ENCODE data around the gene ROR2. TPM values are rescaled to one million over a fixed set of nuclear protein-coding genes. Genes with fewer than 3 reads are reported as not detected.

Gene ROR2
- total and polyA plus RNA-seq, 2 experiments from 2014 or later: 7.1 to 12.9 TPM

DNA sequence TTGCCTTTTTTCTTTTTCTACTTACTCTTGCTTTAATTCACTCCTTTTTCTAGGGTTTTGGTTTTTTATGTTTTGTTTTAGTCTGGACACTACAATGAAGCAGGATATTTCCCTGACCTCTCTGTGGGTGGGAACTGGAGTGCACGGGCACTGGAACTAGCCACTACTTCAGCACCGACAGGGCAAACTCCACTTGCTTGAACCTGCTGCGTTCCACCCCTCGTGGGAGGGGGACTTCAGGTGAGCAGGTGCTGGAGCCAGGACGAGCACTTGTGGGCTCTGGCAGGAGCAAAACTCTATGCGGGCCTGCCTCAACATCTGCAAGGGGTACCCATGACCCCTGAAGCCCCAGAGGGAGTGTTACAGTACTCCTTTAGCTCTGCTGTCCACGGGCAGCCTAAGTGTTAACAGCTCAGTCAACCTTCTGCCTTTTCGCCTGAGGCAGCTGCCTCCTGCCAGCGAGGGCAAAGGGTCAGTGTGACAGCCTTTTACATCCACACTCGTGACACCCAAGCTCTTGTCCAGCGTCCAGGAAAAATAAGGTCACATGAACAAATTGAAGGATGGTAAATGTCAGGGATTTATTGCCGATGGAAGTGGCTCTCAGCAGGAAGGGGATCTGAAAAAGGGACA lies 382.3 kb downstream of the ROR2 start:
- no peaks in the 10 kb centered on the region for H3K79me2 ChIP-seq (ENCODE audit: insufficient read depth)
- H3K4me2 ChIP-seq (ENCODE audit: unreplicated experiment): no peak overlapping the region
- H3K27ac ChIP-seq: no peak overlapping the region
- no peaks in the 10 kb centered on the region for H3K9me3 ChIP-seq (ENCODE audit: low read depth)
- no peaks in the 10 kb centered on the region for H3K36me3 ChIP-seq (ENCODE audit: low read depth)
- no peak overlapping the region for H2AFZ ChIP-seq
- in situ Hi-C loops (cut with MboI): no loop called here
- no peak for TF ChIP-seq EZH2 (IDR thresholded peaks at IDR 0.05; ENCODE audit: insufficient read depth, poor library complexity, severe bottlenecking)
- no peak for TF ChIP-seq EZH2phosphoT487 (IDR thresholded peaks at IDR 0.05; ENCODE audit: insufficient read depth, low read depth)
- WGBS, 2 experiments (ENCODE audit: low coverage in 1 of 2, low lambda C conversion rate in 2 of 2, missing lambda C conversion rate in 2 of 2): 57 to 64% methylated on average over 12 of the region's 12 CpGs
- H3K4me1 ChIP-seq (ENCODE audit: insufficient read depth): no peaks in the 10 kb centered on the region
- H3K4me3 ChIP-seq: no peak overlapping the region
- H3K9me2 ChIP-seq (ENCODE audit: insufficient read depth): no peaks in the 10 kb centered on the region
- DNase-seq: no peak
- peaks cover 19% of the 10 kb centered on the region for H3K27me3 ChIP-seq (replicated peaks; ENCODE audit: insufficient read depth)
- no peak overlapping the region for H3K9ac ChIP-seq
- no peaks in the 10 kb centered on the region for H4K20me1 ChIP-seq (ENCODE audit: insufficient read depth)
- no peaks in the 10 kb centered on the region for H3F3A ChIP-seq (ENCODE audit: insufficient read depth)

DNA sequence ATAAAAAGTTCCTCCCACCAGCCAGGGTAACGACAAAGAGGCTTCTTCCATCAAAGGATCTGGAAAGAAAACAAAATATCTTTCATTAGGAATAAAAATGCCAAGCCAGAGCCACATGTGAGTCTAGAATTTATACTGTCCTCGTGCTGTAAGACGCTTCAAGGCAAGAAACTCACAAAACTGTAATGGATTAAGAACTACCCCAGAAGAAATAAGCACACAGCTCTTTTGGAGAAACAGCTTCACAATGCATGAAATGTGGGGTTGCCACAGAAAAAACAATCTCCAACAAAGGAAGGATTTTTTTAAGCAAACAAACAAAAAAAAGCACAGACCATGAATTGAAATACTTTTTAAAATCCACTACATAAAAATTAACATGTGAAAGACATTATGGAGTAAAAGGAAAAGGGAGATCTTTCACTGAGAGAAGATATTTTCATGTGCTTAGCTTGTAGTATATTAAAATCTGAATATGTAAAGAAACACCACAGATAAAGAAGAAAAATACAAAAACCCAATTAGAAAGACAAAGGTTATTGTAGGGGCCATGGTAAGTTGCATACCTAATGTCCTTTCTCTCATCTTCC lies 385.9 kb downstream of the ROR2 start:
- DNase-seq: no peak
- H3K4me3 ChIP-seq: no peak overlapping the region
- no peak overlapping the region for H3K9ac ChIP-seq
- no peaks in the 10 kb centered on the region for H3K27me3 ChIP-seq (replicated peaks; ENCODE audit: insufficient read depth)
- no peak overlapping the region for H3K27ac ChIP-seq
- in situ Hi-C loops (cut with MboI): no loop called here
- H3K79me2 ChIP-seq (ENCODE audit: insufficient read depth): no peaks in the 10 kb centered on the region
- H3K36me3 ChIP-seq (ENCODE audit: low read depth): no peaks in the 10 kb centered on the region
- H2AFZ ChIP-seq: no peak overlapping the region
- no peaks in the 10 kb centered on the region for H4K20me1 ChIP-seq (ENCODE audit: insufficient read depth)
- peaks cover 11% of the 10 kb centered on the region for H3K4me1 ChIP-seq (ENCODE audit: insufficient read depth)
- 13 to 17% methylated on average over 3 of the region's 3 CpGs for WGBS, 2 experiments (ENCODE audit: low coverage in 1 of 2, low lambda C conversion rate in 2 of 2, missing lambda C conversion rate in 2 of 2)
- H3F3A ChIP-seq (ENCODE audit: insufficient read depth): peaks cover 5% of the 10 kb centered on the region; the same call in 1 of the 2 replicates
- no peak for TF ChIP-seq EZH2 (IDR thresholded peaks at IDR 0.05; ENCODE audit: insufficient read depth, poor library complexity, severe bottlenecking)
- TF ChIP-seq EZH2phosphoT487 (IDR thresholded peaks at IDR 0.05; ENCODE audit: insufficient read depth, low read depth): no peak
- no peaks in the 10 kb centered on the region for H3K9me3 ChIP-seq (ENCODE audit: low read depth)
- H3K9me2 ChIP-seq (ENCODE audit: insufficient read depth): no peaks in the 10 kb centered on the region
- no peak overlapping the region for H3K4me2 ChIP-seq (ENCODE audit: unreplicated experiment)

DNA sequence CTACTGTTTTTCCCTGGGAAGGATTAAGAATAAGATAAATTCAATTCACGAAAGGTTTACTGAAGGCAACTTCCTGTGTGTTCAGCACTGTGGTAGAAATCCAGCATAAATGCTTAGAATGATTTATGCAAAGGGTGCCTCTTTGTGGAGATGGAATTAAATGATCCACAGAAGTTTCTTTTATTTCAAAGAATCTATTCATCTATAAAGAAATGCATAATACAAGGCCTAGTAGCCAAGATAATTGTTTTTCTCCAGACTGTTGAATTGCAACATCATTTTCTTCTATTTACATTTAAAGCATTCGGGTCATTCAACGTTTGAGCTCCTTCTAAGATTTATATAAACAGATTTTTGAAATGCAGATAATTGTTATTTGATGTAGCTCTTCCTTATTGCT lies 387.6 kb downstream of the ROR2 start:
- Histone ChIP-seq H3K9ac (no peak overlapping the region), H3K36me3 (ENCODE audit: low read depth) (no peaks in the 10 kb centered on the region), H3K27ac (no peak overlapping the region), H3K27me3 (replicated peaks; ENCODE audit: insufficient read depth) (no peaks in the 10 kb centered on the region), H3K4me1 (ENCODE audit: insufficient read depth) (peaks cover 19% of the 10 kb centered on the region), H3K9me3 (ENCODE audit: low read depth) (no peaks in the 10 kb centered on the region), H3K4me3 (no peak overlapping the region), H3K79me2 (ENCODE audit: insufficient read depth) (no peaks in the 10 kb centered on the region), H3K9me2 (ENCODE audit: insufficient read depth) (no peaks in the 10 kb centered on the region), H2AFZ (no peak overlapping the region), H4K20me1 (ENCODE audit: insufficient read depth) (no peaks in the 10 kb centered on the region), H3F3A (ENCODE audit: insufficient read depth) (peaks cover 14% of the 10 kb centered on the region; the same call in 1 of the 2 replicates), H3K4me2 (ENCODE audit: unreplicated experiment) (no peak overlapping the region)
- TF ChIP-seq EZH2 (IDR thresholded peaks at IDR 0.05; ENCODE audit: insufficient read depth, poor library complexity, severe bottlenecking): no peak
- TF ChIP-seq EZH2phosphoT487 (IDR thresholded peaks at IDR 0.05; ENCODE audit: insufficient read depth, low read depth): no peak
- WGBS, 2 experiments (ENCODE audit: low coverage in 1 of 2, low lambda C conversion rate in 2 of 2, missing lambda C conversion rate in 2 of 2): 82 to 84% methylated on average over 3 of the region's 3 CpGs
- no peak for DNase-seq
- in situ Hi-C loops (cut with MboI): no loop called here

DNA sequence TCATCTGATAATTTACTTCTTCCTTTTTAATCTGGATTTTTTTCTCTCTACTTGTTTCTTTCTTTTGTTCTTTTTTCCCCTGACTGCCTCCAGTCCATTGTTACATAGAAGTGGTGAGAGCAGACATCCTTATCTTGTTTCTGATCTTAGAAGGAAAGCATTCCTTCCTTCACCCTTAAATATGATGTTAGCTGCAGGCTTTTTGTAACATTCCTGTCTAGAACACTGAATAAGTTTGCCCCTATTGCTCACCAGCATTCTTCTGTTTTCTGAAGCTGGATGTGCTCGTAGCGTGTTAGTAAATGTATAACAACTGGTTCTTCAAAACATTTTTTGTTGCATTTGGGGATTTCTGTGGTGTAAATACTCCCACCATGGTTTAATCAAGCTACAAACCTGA lies 389.7 kb downstream of the ROR2 start:
- no peaks in the 10 kb centered on the region for H3K79me2 ChIP-seq (ENCODE audit: insufficient read depth)
- H3K27ac ChIP-seq: no peak overlapping the region
- no peaks in the 10 kb centered on the region for H3K9me3 ChIP-seq (ENCODE audit: low read depth)
- H3F3A ChIP-seq (ENCODE audit: insufficient read depth): peaks cover 16% of the 10 kb centered on the region
- in situ Hi-C loops (cut with MboI): no loop called here
- no peaks in the 10 kb centered on the region for H3K27me3 ChIP-seq (replicated peaks; ENCODE audit: insufficient read depth)
- TF ChIP-seq EZH2 (IDR thresholded peaks at IDR 0.05; ENCODE audit: insufficient read depth, poor library complexity, severe bottlenecking) (no peak), EZH2phosphoT487 (IDR thresholded peaks at IDR 0.05; ENCODE audit: insufficient read depth, low read depth) (no peak)
- no peaks in the 10 kb centered on the region for H3K36me3 ChIP-seq (ENCODE audit: low read depth)
- H3K9ac ChIP-seq: no peak overlapping the region
- WGBS, 2 experiments (ENCODE audit: low coverage in 1 of 2, low lambda C conversion rate in 2 of 2, missing lambda C conversion rate in 2 of 2): 58 to 70% methylated on average over 2 of the region's 2 CpGs
- H3K4me1 ChIP-seq (ENCODE audit: insufficient read depth): peaks cover 19% of the 10 kb centered on the region
- peak overlapping the region; percentile 8 for H3K4me2 ChIP-seq (ENCODE audit: unreplicated experiment)
- peak; percentile 46 for DNase-seq
- no peak overlapping the region for H2AFZ ChIP-seq
- no peaks in the 10 kb centered on the region for H3K9me2 ChIP-seq (ENCODE audit: insufficient read depth)
- no peaks in the 10 kb centered on the region for H4K20me1 ChIP-seq (ENCODE audit: insufficient read depth)
- H3K4me3 ChIP-seq: no peak overlapping the region

Measured in GM23248 (cell line).